ENCODE measurements around the gene BGLAP. TPM values are rescaled to one million over a fixed set of nuclear protein-coding genes. Genes with fewer than 3 reads are reported as not detected.
A peak's percentile ranks its signal among the peaks of the same experiment; 100 is the strongest.
"Not testable (repeated sequence)": the region's sequence is repeated elsewhere in the genome, so short reads cannot be mapped to it uniquely, and the experiment has no call there.

The BGLAP gene
- total RNA-seq, result 1.8 TPM

DNA sequence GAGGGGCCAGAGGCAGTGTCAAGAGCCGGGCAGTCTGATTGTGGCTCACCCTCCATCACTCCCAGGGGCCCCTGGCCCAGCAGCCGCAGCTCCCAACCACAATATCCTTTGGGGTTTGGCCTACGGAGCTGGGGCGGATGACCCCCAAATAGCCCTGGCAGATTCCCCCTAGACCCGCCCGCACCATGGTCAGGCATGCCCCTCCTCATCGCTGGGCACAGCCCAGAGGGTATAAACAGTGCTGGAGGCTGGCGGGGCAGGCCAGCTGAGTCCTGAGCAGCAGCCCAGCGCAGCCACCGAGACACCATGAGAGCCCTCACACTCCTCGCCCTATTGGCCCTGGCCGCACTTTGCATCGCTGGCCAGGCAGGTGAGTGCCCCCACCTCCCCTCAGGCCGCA lies at the start of gene BGLAP:
TSS of gene BGLAP (plus strand) at position 259 of the 400 bp plus-strand sequence. CDS start at position 307, 48 bp downstream.
- DNase-seq (ENCODE audit: low spot score), result no peak
- no peak for ATAC-seq

DNA sequence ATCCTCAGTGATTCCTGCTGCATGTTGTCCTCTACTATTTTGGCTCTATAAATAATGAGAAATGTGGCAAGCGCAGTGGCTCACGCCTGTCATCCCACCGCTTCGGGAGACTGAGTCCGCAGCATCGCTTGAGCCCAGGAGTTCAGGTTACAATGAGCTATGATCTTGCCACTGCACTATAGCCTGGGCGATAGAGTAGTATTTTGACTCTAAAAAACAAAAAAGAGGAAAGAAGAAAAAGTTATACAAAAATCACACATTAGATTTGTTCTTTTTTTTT lies 48.8 kb upstream of the BGLAP start:
- ATAC-seq (no peak), DNase-seq (ENCODE audit: low spot score) (no peak)

DNA sequence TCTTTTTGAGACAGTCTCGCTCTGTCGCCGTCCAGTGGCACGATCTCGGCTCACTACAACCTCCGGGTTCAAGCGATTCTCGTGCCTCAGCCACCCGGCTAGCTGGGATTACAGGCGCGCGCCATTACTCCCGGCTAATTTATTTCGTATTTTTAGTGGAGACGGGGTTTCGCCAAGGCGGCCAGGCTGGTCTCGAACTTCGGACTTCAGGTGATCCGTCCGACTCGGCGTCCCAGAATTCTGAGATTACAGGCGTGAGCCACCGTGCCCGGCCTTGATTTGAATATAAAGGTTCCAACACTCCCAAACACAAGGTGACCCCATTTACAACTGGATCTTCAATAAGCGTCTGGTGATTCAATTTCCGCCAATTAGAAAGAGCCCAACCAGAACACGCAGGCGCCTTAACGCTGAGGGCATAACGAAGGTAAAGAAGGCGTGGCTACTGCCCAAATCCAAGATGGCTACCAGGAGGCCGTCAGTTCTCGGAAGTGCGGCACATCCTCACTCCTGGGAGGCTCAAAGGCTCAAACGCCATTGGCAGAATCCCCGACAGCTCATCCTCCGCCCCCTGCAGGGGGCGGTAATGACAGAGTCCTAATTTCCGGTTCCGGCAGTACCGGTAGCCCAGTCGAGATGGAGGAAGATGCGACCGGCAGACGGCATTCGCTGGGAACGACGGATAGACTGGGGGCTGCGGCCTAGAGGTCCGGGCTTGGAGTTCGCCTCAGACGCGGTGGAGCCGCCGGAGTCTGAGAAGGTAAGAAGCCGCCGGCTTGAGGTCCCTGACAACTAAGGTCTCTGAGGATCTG lies 48.3 kb upstream of the BGLAP start, which contains the start of gene SLC25A44:
TSS of gene SLC25A44 (plus strand) at position 617 of the 812 bp plus-strand sequence. CDS start 5,744 bp downstream, outside the sequence.
- ATAC-seq, result peak; percentile 89
- peak; percentile 98 for DNase-seq (ENCODE audit: low spot score)

DNA sequence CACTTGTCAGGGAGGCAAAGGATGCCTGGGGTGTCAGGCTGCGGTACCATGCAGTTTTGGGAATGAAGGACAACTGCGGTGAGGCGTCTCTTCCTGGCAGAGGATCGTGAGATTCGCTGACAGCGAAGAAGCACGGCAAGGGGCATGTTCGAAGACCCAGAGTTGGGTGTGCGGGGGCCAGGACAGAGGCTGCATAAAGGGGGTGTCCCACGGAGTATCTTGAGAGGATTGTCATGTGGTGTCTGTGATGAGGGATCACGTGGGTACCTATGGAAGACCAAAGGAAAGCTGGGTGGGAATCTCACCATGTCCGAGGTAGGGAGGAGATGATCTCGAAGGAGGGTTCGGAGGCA lies 47.7 kb upstream of the BGLAP start:
- ATAC-seq (no peak), DNase-seq (ENCODE audit: low spot score) (no peak)

DNA sequence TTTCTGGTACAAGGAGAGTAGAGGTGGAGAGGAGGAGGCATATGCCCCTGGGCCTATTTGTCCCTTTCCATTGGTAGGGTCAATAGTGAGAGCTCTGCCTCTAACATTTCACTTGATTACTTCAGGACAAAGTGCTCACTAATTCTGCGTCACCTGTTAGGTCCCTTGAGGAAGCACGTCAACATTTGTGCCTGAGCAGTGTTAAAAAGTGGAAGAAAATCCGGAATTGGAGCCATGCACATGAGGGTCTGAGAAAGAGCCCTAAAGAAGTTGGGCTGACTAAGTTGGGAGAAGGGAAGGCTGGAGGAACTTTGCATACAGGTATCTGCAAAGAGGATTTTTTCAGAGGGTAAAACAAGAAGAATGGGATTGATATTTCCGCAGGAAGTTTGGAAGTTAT lies 46.1 kb upstream of the BGLAP start:
- no peak for DNase-seq (ENCODE audit: low spot score)

GRCh38 chr1:156196445-156196844 lies 45.5 kb upstream of the BGLAP start:
- ATAC-seq, result peak; percentile 69
- DNase-seq (ENCODE audit: low spot score), result peak; percentile 93

More for the DNA sequence above, 46.1 kb upstream of the BGLAP start:
- ATAC-seq, result no peak

- ATAC-seq (no peak), DNase-seq (ENCODE audit: low spot score) (no peak)
Observed at GRCh38 chr1:156198831-156199349, 43.1 kb upstream of the BGLAP start.

DNA sequence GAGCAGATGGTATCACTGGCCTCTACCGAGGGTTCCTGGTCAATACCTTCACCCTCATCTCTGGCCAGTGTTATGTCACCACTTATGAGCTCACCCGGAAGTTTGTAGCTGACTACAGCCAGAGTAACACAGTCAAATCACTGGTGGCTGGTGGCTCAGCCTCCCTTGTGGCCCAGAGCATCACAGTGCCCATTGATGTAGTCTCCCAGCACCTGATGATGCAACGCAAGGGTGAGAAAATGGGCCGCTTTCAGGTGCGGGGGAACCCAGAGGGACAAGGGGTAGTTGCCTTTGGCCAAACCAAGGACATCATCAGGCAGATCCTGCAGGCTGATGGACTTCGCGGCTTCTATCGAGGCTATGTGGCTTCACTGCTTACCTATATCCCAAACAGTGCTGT lies 41.9 kb upstream of the BGLAP start:
- DNase-seq (ENCODE audit: low spot score) (no peak), ATAC-seq (no peak)

DNA sequence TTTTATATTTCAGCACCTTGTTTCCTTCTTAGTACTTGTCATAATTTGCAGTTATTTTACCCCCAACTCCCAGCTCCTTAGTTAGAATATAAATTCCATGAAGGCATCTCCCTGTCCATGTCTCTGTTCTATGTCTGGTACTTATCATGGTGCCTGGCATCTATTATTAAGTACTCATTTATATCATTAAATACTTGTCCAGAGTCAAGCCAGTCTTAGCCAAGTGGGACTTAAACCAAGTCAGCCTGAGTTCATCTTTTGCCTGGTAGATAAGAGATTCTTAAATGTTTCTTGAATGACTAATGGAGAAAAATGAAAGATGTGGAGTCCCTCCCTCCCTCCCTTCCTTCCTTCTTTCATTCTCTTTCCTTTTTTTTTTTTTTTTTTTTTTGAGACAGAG lies 38.7 kb upstream of the BGLAP start:
- ATAC-seq, result no peak
- DNase-seq (ENCODE audit: low spot score), result no peak

- no peak for DNase-seq (ENCODE audit: low spot score)
Observed at GRCh38 chr1:156204686-156205085, 37.3 kb upstream of the BGLAP start.

DNA sequence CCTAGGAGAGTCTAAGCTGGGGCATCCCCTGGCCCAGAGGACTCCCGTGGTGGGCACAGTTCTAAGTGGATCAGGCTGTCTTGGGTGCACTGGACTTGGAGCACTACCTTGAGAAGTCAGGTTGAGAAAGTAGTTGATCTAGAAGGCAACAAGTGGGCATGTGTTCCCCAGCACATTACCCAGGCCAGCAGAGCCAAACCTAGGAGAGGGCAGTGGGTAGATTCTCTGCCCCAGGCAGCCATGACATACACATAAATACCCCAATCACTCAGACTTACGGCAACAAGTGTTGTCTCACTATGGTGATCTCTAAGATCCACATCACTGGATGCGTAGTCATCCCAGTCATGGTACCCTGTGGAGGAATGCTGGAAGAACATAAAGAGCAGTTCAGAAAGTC lies 30.7 kb upstream of the BGLAP start:
- DNase-seq (ENCODE audit: low spot score) (no peak), ATAC-seq (no peak)

More at GRCh38 chr1:156204686-156205085, 37.3 kb upstream of the BGLAP start:
- ATAC-seq, result no peak

DNA sequence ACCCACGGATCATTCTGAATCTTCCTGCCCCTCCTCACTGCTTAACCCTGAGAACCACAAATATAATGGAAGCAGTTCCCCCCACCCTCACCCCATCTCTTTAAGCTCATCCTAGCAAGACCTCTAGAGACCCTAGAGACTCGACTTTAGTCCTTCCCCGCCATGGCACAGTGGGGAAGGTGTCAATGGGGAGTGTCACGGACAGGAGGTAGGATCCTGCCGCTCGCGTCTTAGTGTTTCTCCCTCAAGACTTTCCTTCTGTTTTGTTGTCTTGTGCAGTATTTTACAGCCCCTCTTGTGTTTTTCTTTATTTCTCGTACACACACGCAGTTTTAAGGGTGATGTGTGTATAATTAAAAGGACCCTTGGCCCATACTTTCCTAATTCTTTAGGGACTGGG lies 29.9 kb upstream of the BGLAP start:
- no peak for DNase-seq (ENCODE audit: low spot score)

DNA sequence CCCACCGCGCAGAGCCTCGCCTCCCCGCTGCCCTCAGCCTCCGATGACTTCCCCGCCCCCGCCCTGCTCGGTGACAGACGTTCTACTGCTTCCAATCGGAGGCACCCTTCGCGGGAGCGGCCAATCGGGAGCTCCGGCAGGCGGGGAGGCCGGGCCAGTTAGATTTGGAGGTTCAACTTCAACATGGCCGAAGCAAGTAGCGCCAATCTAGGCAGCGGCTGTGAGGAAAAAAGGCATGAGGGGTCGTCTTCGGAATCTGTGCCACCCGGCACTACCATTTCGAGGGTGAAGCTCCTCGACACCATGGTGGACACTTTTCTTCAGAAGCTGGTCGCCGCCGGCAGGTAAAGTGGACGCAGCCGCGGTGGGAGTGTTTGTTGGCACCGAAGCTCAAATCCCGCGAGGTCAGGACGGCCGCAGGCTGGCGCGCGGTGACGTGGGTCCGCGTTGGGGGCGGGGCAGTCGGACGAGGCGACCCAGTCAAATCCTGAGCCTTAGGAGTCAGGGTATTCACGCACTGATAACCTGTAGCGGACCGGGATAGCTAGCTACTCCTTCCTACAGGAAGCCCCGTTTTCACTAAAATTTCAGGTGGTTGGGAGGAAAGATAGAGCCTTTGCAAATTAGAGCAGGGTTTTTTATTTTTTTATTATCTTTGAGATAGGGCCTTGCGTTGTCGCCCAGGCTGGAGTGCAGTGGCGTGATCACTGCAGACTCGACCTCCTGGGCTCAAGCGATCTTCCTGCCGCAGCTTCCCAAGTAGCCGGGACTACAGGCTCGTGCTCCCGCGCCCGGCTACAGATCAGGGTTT lies 28.9 kb upstream of the BGLAP start, which contains the start of gene PMF1:
TSS of gene PMF1 (plus strand) at position 175 of the 811 bp plus-strand sequence. CDS start at position 184, 9 bp downstream.
- ATAC-seq (peak; percentile 88), DNase-seq (ENCODE audit: low spot score) (peak; percentile 97)

More for the DNA sequence above, 29.9 kb upstream of the BGLAP start:
- ATAC-seq, result no peak

GRCh38 chr1:156213644-156213966 lies 28.4 kb upstream of the BGLAP start:
- ATAC-seq, result no peak
- DNase-seq (ENCODE audit: low spot score), result no peak

GRCh38 chr1:156214024-156214748 lies 27.8 kb upstream of the BGLAP start:
- no peak for DNase-seq (ENCODE audit: low spot score)
- no peak for ATAC-seq

DNA sequence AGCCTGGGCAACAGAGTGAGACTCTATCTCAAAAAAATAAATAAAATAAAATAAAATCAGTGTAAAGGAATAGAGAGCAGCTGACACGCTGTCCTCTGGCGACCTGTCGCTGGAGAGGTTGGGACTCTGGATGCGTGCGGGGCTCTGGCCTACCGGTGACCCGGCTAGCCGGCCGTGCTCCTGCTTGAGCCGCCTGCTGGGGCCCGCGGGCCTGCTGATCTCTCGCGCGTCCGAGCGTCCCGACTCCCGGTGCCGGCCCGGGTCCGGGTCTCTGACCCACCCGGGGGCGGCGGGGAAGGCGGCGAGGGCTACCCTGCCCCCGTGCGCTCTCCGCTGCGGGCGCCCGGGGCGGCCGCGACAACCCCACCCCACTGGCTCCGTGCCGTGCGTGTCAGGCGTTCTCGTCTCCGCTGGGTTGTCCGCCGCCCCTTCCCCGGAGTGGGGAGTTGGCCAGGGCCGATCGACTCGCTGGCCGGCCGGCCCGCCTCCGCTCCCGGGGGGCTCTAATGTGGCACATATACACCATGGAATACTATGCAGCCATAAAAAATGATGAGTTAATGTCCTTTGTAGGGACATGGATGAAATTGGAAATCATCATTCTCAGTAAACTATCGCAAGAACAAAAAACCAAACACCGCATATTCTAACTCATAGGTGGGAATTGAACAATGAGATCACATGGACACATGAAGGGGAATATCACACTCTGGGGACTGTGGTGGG lies 25.5 kb upstream of the BGLAP start:
- not testable (repeated sequence) for DNase-seq (ENCODE audit: low spot score); ATAC-seq

- DNase-seq (ENCODE audit: low spot score) (no peak), ATAC-seq (peak; percentile 5)
Observed at GRCh38 chr1:156217871-156218270, 24.1 kb upstream of the BGLAP start.

- DNase-seq (ENCODE audit: low spot score), result no peak
- no peak for ATAC-seq
Observed at GRCh38 chr1:156220226-156220625, 21.8 kb upstream of the BGLAP start.

DNA sequence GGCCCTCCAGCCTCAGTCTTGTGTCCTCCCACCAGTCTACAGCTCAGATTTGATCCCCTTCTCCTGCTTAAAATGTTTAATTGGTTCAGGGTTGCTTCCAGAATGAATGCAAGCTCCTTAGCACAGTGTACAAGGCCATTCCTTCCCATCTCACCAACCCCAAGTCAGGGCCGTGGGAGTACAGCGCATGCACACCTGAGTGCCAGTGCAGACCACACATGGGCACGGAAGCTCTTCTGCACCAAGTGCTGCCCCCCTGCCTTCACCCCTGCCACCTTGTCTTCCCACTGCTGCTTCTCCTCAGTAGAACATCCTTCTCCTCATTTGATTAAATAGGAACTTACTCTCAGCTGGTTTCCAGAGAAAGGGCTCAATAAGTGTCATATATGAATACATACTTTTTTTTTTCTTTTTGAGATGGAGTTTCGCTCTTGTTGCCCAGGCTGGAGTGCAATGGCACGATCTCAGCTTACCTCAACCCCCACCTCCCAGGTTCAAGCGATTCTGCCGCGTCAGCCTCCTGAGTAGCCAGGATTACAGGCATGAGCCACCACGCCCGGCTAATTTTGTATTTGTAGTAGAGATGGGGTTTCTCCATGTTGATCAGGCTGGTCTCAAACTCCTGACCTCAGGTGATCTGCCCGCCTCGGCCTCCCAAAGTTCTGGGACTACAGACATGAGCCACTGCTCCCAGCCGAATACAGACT lies 19.8 kb upstream of the BGLAP start:
- no peak for DNase-seq (ENCODE audit: low spot score)
- ATAC-seq, result no peak

DNA sequence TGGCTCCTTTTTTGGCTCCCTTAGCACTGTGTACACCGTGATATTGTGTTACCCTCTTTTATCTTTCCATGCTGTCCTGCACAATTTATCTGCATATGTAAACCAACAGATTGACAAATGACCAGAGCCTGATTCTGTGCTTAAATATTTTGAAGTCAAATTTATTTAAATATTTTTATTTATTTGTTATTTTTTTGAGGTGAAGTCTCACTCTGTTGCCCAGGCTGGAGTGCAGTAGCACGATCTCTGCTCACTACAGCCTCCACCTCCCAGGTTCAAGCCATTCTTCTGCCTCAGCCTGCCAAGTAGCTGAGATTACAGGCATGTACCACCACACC lies 16.3 kb upstream of the BGLAP start:
- DNase-seq (ENCODE audit: low spot score) (no peak), ATAC-seq (no peak)

All from left lobe of liver (tissue), 2 donors.